GM12878 (cell line): Measurements from ENCODE around the gene SCT. TPM values are rescaled to one million over a fixed set of nuclear protein-coding genes. Genes with fewer than 3 reads are reported as not detected.

Experiments
- BHLHE40 ChIP-seq, 2 experiments: fragments of 450-650 bp in 1 of 2; IDR thresholded peaks; 2 replicates each; pipeline ENCODE4 v1.6.1; 2011 to 2017; ENCODE audit warnings: low read depth in 2 of 2, borderline replicate concordance in 1 of 2, improper control_type of control experiment in 1 of 2, low read length in 1 of 2, mild to moderate bottlenecking in 1 of 2
- ELK1 ChIP-seq: IDR thresholded peaks from 2 replicates; pipeline ENCODE4 v1.6.1; 2012; ENCODE audit warnings: low read depth, low read length, improper control_type of control experiment
- IRF3 ChIP-seq: fragments of 450-650 bp; IDR thresholded peaks from 2 replicates; pipeline ENCODE4 v1.6.1; 2014; ENCODE audit warnings: mild to moderate bottlenecking
- NBN ChIP-seq: fragments of 450-650 bp; IDR thresholded peaks from 2 replicates; pipeline ENCODE4 v1.6.1; 2016
- NR2C2 ChIP-seq: IDR thresholded peaks from 2 replicates; pipeline ENCODE4 v1.6.1; 2011; ENCODE audit warnings: borderline replicate concordance, low read depth; ENCODE audit not compliant: control insufficient read depth, insufficient read length
- PKNOX1 ChIP-seq: fragments of 450-650 bp; IDR thresholded peaks from 2 replicates; pipeline ENCODE4 v1.6.1; 2016; ENCODE audit warnings: mild to moderate bottlenecking
- POLR2AphosphoS5 ChIP-seq: IDR thresholded peaks from 2 replicates; pipeline ENCODE4 v1.6.1; 2011; ENCODE audit warnings: mild to moderate bottlenecking, low read length, inconsistent platforms
- REST ChIP-seq: IDR thresholded peaks from 2 replicates; pipeline ENCODE4 v1.6.1; 2012; ENCODE audit warnings: mild to moderate bottlenecking, low read depth, low read length
- TARDBP ChIP-seq: IDR thresholded peaks from 2 replicates; pipeline ENCODE4 v1.6.1; 2016; ENCODE audit warnings: borderline replicate concordance
- TCF12 ChIP-seq: IDR thresholded peaks from 2 replicates; pipeline ENCODE4 v1.6.1; 2011; ENCODE audit warnings: low read depth, mild to moderate bottlenecking, low read length
- YBX1 ChIP-seq: fragments of 450-650 bp; IDR thresholded peaks from 2 replicates; pipeline ENCODE4 v1.6.1; 2016; ENCODE audit warnings: antibody characterized with exemption
- YY1 ChIP-seq: IDR thresholded peaks from 2 replicates; pipeline ENCODE4 v1.6.1; 2011; ENCODE audit warnings: low read depth, mild to moderate bottlenecking, low read length
- ZBED1 ChIP-seq: IDR thresholded peaks from 2 replicates; pipeline ENCODE4 v1.6.1; 2016; ENCODE audit warnings: borderline replicate concordance
- ZBTB33 ChIP-seq: fragments of 450-650 bp; IDR thresholded peaks from 2 replicates; pipeline ENCODE4 v1.6.1; 2017; ENCODE audit warnings: mild to moderate bottlenecking
- ZNF217 ChIP-seq: fragments of 450-650 bp; IDR thresholded peaks from 2 replicates; pipeline ENCODE4 v1.6.1; 2017; ENCODE audit warnings: antibody characterized with exemption, mild to moderate bottlenecking
- ZNF384 ChIP-seq: IDR thresholded peaks from 2 replicates; pipeline ENCODE4 v1.6.1; 2012; ENCODE audit warnings: low read depth, mild to moderate bottlenecking, low read length, improper control_type of control experiment, borderline replicate concordance
- ZNF592 ChIP-seq: fragments of 450-650 bp; IDR thresholded peaks from 2 replicates; pipeline ENCODE4 v1.6.1; 2017; ENCODE audit warnings: mild to moderate bottlenecking, moderate library complexity
- ZNF622 ChIP-seq: fragments of 450-650 bp; IDR thresholded peaks from 2 replicates; pipeline ENCODE4 v1.6.1; 2017; ENCODE audit warnings: mild to moderate bottlenecking, inconsistent platforms
- polyA plus RNA-seq, 11 experiments: library from polyadenylated mRNA; depleted of rRNA in 4 of 11; unstranded in 6 of 11; stranded (reverse) in 5 of 11; fragments of >200 nt; fragmentation: Nextera tagmentation in 4 of 11; fragmentation: Illumina TruSeq in 1 of 11; extraction: Ambion mirVana in 4 of 11; extraction: Trizol in 1 of 11; gene quantifications; 1 replicate in 1 of 11; 2 replicates in 10 of 11; pipeline versions ENCODE4 v1.2.1 to v1.2.3, GENCODE V29; 2011 to 2016; ENCODE audit warnings: inconsistent platforms in 2 of 11, missing spikeins in 2 of 11, low read depth in 1 of 11
- total RNA-seq, 4 experiments: library from RNA; depleted of rRNA in 3 of 4; stranded (reverse); fragments of >200 nt in 3 of 4; fragmentation: Illumina TruSeq in 1 of 4; extraction: Trizol in 1 of 4; gene quantifications; 2 replicates each; pipeline versions ENCODE4 v1.2.1 to v1.2.3, GENCODE V29; 2013 to 2021

SCT gene
- total and polyA plus RNA-seq, 10 of the 15 experiments (the other 5 are each of a cell fraction or from before 2014, with no cell fraction given), result not detected

GRCh38 chr11:613369-613968 lies 13.5 kb downstream of the SCT start (continued):
- no peak for TF ChIP-seq BHLHE40 (IDR thresholded peaks at IDR 0.05; ENCODE audit: borderline replicate concordance in 1 of 2, low read depth in 2 of 2, low read length in 1 of 2)
- TF ChIP-seq ELK1, result no peak
- TF ChIP-seq IRF3, result no peak
- TF ChIP-seq ZBED1, result no peak
- no peak for TF ChIP-seq YY1
- no peak for TF ChIP-seq TCF12
- no peak for TF ChIP-seq TARDBP
- TF ChIP-seq POLR2AphosphoS5, result peak; percentile 66; the same call in 1 of the 2 replicates
- TF ChIP-seq ZNF592, result no peak
- TF ChIP-seq ZNF384, result no peak
- no peak for TF ChIP-seq YBX1
- TF ChIP-seq ZNF217, result no peak
- TF ChIP-seq ZNF622, result no peak
- no peak for TF ChIP-seq REST
- no peak for TF ChIP-seq NBN
- TF ChIP-seq PKNOX1, result peak; percentile 91
- no peak for TF ChIP-seq NR2C2
- TF ChIP-seq ZBTB33, result peak; percentile 72; the same call in 1 of the 2 replicates
